HCT116 (cell line): ENCODE results near the gene TNFRSF25. TPM values are rescaled to one million over a fixed set of nuclear protein-coding genes. Genes with fewer than 3 reads are reported as not detected.

ENCODE experiments used
- ATAC-seq: fragments of 200-7000 bp; cut with Tn5 transposase; 2 replicates; pipeline ENCODE4 v1.9.1; 2020; ENCODE audit warnings: mild to moderate bottlenecking, moderate library complexity
- BruUV-seq: library from RNA; stranded (reverse); fragments of 400-500 nt; replicated peaks from 2 replicates; lab custom pipeline; 2021; lab: Mats Ljungman, UMichigan
- CTCF ChIA-PET: fragments of 300-600 bp; sonication (Branson Sonifier 250); formaldehyde crosslinking; loops from one replicate; lab custom pipeline; 2021; ENCODE audit warnings: antibody characterized with exemption; lab: Charles Lee
- POLR2A ChIA-PET: fragments of 300-600, 350-600 bp; sonication (Branson Sonifier 250); formaldehyde crosslinking; loops from one replicate; lab custom pipeline; 2021; ENCODE audit warnings: antibody characterized with exemption; lab: Charles Lee
- RAD21 ChIA-PET, 2 experiments: fragments of 300-600 bp; sonication (Branson Sonifier 250); formaldehyde crosslinking; loops; one replicate each; lab custom pipeline; 2023; ENCODE audit warnings: low total read pairs in 2 of 2; ENCODE audit not compliant: uncharacterized antibody in 2 of 2, unreplicated experiment in 2 of 2, low non-redundant PET in 1 of 2; lab: Charles Lee
- DNase-seq: peaks from one replicate; pipeline ENCODE4 v3.0.0-alpha.2; 2010; ENCODE audit warnings: low read depth, low spot score
- H2AFZ ChIP-seq: fragments of 200-600 bp; shearing (Covaris generic), sonication (generic); 2 replicates; pipeline ENCODE4 v1.6.1; 2017; ENCODE audit warnings: low read depth, mixed run types, mixed read lengths, antibody characterized with exemption, low read length; ENCODE audit not compliant: poor library complexity, severe bottlenecking
- H3K27ac ChIP-seq: 2 replicates; pipeline ENCODE4 v1.5.1; 2012; ENCODE audit warnings: low read depth, low read length
- H3K27me3 ChIP-seq: fragments of 200-600 bp; sonication (generic); 2 replicates; pipeline ENCODE4 v1.6.1; 2016; ENCODE audit warnings: mixed run types, low read length, mixed read lengths; ENCODE audit not compliant: insufficient read depth
- H3K36me3 ChIP-seq, 2 experiments: fragments of 200-500 bp in 1 of 2; fragments of 200-600 bp in 1 of 2; sonication (Bioruptor generic) in 1 of 2; sonication (generic) in 1 of 2; 2 replicates each; pipeline versions ENCODE4 v1.5.1 to v1.6.1; 2014 to 2016; ENCODE audit warnings: low read length in 2 of 2, inconsistent platforms in 1 of 2, mixed read lengths in 1 of 2, mixed run types in 1 of 2; ENCODE audit not compliant: insufficient read depth in 2 of 2, control insufficient read depth in 1 of 2
- H3K4me1 ChIP-seq, 2 experiments: fragments of 200-600 bp in 1 of 2; sonication (generic) in 1 of 2; 2 replicates each; pipeline versions ENCODE4 v1.5.1 to v1.6.1; 2012 to 2017; ENCODE audit warnings: low read length in 2 of 2, inconsistent platforms in 1 of 2, mild to moderate bottlenecking in 1 of 2, mixed read lengths in 1 of 2, mixed run types in 1 of 2, moderate library complexity in 1 of 2; ENCODE audit not compliant: insufficient read depth in 2 of 2, control insufficient read depth in 1 of 2
- H3K4me2 ChIP-seq: fragments of 200-600 bp; sonication (generic); 2 replicates; pipeline ENCODE4 v1.6.1; 2017; ENCODE audit warnings: mixed run types, low read length, mixed read lengths
- H3K4me3 ChIP-seq, 2 experiments: fragments of 200-600 bp in 1 of 2; sonication (generic) in 1 of 2; replicated peaks in 1 of 2; 2 replicates each; pipeline ENCODE4 v1.5.1; 2011 to 2016; ENCODE audit warnings: low read length in 2 of 2, control low read depth in 1 of 2, low read depth in 1 of 2, mild to moderate bottlenecking in 1 of 2, mixed read lengths in 1 of 2, mixed run types in 1 of 2
- H3K79me2 ChIP-seq: fragments of 200-600 bp; sonication (generic); 2 replicates; pipeline ENCODE4 v1.6.1; 2017; ENCODE audit warnings: mild to moderate bottlenecking, mixed run types, low read length, moderate library complexity, mixed read lengths; ENCODE audit not compliant: insufficient read depth
- H3K9ac ChIP-seq: fragments of 200-600 bp; sonication (generic); 2 replicates; pipeline ENCODE4 v1.6.1; 2016; ENCODE audit warnings: low read length, mixed read lengths
- H3K9me2 ChIP-seq: fragments of 200-600 bp; sonication (generic), shearing (Covaris generic); 2 replicates; pipeline ENCODE4 v1.6.1; 2017; ENCODE audit warnings: mixed run types, mild to moderate bottlenecking, moderate library complexity; ENCODE audit not compliant: insufficient read depth
- H3K9me3 ChIP-seq, 2 experiments: fragments of 200-500 bp in 1 of 2; fragments of 200-600 bp in 1 of 2; sonication (Bioruptor generic) in 1 of 2; sonication (generic) in 1 of 2; 2 replicates each; pipeline ENCODE4 v1.6.1; 2014 to 2017; ENCODE audit warnings: low read length in 2 of 2, mixed read lengths in 2 of 2, inconsistent platforms in 1 of 2, low read depth in 1 of 2, mild to moderate bottlenecking in 1 of 2, mixed run types in 1 of 2, moderate library complexity in 1 of 2; ENCODE audit not compliant: control insufficient read depth in 1 of 2, insufficient read depth in 1 of 2
- H4K20me1 ChIP-seq: fragments of 200-600 bp; sonication (generic), shearing (Covaris generic); 2 replicates; pipeline ENCODE4 v1.6.1; 2017; ENCODE audit warnings: mixed run types, mild to moderate bottlenecking, moderate library complexity; ENCODE audit not compliant: insufficient read depth
- CBX3 ChIP-seq: IDR thresholded peaks from 2 replicates; pipeline ENCODE4 v1.6.1; 2012; ENCODE audit warnings: low read depth
- EZH2phosphoT487 ChIP-seq: fragments of 200-600 bp; IDR thresholded peaks from 2 replicates; pipeline ENCODE4 v1.6.1; 2018; ENCODE audit warnings: antibody characterized with exemption, borderline replicate concordance
- FOSL1 ChIP-seq: IDR thresholded peaks from 2 replicates; pipeline ENCODE4 v1.6.1; 2012; ENCODE audit warnings: low read depth
- JUND ChIP-seq: IDR thresholded peaks from 2 replicates; pipeline ENCODE4 v1.6.1; 2012
- SIN3A ChIP-seq: IDR thresholded peaks from 2 replicates; pipeline ENCODE4 v1.6.1; 2012; ENCODE audit warnings: low read depth
- SRF ChIP-seq: IDR thresholded peaks from 2 replicates; pipeline ENCODE4 v1.6.1; 2012; ENCODE audit warnings: low read depth
- ZBTB33 ChIP-seq: IDR thresholded peaks from 2 replicates; pipeline ENCODE4 v1.6.1; 2011; ENCODE audit warnings: mild to moderate bottlenecking, low read length, moderate library complexity; ENCODE audit not compliant: insufficient replicate concordance; ENCODE audit errors: extremely low read depth
- ZFX ChIP-seq: fragments of 450-650 bp; IDR thresholded peaks from 2 replicates; pipeline ENCODE4 v1.6.1; 2017
- intact Hi-C: fragments of 100-400 bp; cut with micrococcal nuclease; formaldehyde crosslinking; loops from 2 replicates; pipeline ENCODE4 v1.10.0; 2022
- total RNA-seq: library from RNA; stranded (reverse); gene quantifications from one replicate; pipeline ENCODE4 v1.2.1, GENCODE V29; 2021; ENCODE audit not compliant: unreplicated experiment

Gene TNFRSF25
- total RNA-seq, 1 experiment from 2014 or later, result 27.5 TPM

- ChIA-PET CTCF (interaction anchor here (1.0 to 3.1 kb wide), 4 partner anchors 9 to 40 kb away, joined by 4 to 18 read pairs (median 8); no protein-coding TSS in a partner anchor), POLR2A (interaction anchor here (1.8 kb wide), 1 partner anchor 13 kb away, joined by 4 read pairs; no protein-coding TSS in a partner anchor), RAD21 (interaction anchor here in 1 of 2 experiments (0.7 kb wide), 1 partner anchor 22 kb away, joined by 5 read pairs; no protein-coding TSS in a partner anchor)
- Histone ChIP-seq H3K9me2 (no peaks in the 10 kb centered on the region), H4K20me1 (no peaks in the 10 kb centered on the region), H3K36me3 (0 out of 4 replicates have a peak, but pooled peaks cover 0 to 2% of the 10 kb centered on the region in 2 experiments), H3K4me1 (peaks cover 16 to 52% of the 10 kb centered on the region in 2 experiments), H3K9ac (no peak overlapping the region), H3K9me3 (no peaks in the 10 kb centered on the region), H3K4me3 (no peak overlapping the region), H2AFZ (no peak overlapping the region), H3K27ac (no peak overlapping the region; the same call in 1 of the 2 replicates), H3K27me3 (no peaks in the 10 kb centered on the region), H3K4me2 (peak overlapping the region; percentile 95; the same call in 1 of the 2 replicates)
- intact Hi-C loops, result no loop called here
- BruUV-seq, result no TSS peak
- no peak for ATAC-seq
- TF ChIP-seq ZFX, result no peak
- TF ChIP-seq SIN3A, result no peak
- no peak for TF ChIP-seq JUND
- no peak for TF ChIP-seq FOSL1
- TF ChIP-seq CBX3, result no peak
- TF ChIP-seq SRF, result no peak
- TF ChIP-seq EZH2phosphoT487, result no peak
- TF ChIP-seq ZBTB33, result no peak
- TF ChIP-seq, all 23 proteins: peak for 0
- H3K79me2 ChIP-seq, result no peaks in the 10 kb centered on the region
- DNase-seq, result no peak
Measured at GRCh38 chr1:6450005-6450450, 15.9 kb downstream of the TNFRSF25 start.
